ENCODE data around the gene OMP.
A peak's percentile ranks its signal among the peaks of the same experiment; 100 is the strongest.

The OMP gene

DNA sequence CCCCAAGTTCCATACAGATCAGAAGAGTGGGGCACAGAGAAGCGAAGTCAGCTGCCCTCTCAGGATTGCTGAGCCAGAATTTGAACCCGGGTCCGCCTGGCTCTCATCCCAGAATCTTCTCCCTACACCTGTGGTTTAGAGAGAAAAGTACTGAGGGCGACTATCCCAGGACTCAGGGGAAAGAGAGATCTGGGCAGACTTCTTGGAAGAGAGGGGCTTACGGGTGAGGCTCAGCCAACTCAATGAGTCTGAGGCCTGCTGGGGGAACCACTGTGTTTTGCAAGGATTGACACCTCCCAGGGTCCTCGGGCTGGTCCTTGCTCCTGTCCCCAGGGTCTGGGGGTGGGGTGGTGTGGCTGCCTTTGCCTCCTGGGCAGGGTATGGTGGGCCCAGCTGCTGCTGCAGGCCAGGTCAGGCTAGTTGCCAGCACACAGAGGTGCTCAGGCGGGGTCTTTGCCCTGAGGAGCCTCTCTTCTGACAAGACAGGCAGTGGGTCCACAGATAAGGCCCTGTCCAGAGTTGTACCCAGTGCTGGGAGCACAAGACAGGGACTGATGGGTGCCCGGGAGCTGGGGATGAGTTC, 34.7 kb upstream of the OMP start:
- H3K4me3 ChIP-seq (ENCODE audit: low read depth, low read length): peak overlapping the region; percentile 72
- ChIA-PET CTCF (interaction anchor here (3.0 kb wide), 1 partner anchor 23 kb away, joined by 20 read pairs; no protein-coding TSS in a partner anchor), POLR2A (no interaction called here)
- TF ChIP-seq, protein P1, sequence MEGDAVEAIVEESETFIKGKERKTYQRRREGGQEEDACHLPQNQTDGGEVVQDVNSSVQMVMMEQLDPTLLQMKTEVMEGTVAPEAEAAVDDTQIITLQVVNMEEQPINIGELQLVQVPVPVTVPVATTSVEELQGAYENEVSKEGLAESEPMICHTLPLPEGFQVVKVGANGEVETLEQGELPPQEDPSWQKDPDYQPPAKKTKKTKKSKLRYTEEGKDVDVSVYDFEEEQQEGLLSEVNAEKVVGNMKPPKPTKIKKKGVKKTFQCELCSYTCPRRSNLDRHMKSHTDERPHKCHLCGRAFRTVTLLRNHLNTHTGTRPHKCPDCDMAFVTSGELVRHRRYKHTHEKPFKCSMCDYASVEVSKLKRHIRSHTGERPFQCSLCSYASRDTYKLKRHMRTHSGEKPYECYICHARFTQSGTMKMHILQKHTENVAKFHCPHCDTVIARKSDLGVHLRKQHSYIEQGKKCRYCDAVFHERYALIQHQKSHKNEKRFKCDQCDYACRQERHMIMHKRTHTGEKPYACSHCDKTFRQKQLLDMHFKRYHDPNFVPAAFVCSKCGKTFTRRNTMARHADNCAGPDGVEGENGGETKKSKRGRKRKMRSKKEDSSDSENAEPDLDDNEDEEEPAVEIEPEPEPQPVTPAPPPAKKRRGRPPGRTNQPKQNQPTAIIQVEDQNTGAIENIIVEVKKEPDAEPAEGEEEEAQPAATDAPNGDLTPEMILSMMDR (IDR thresholded peaks at IDR 0.05; ENCODE audit: insufficient read depth, low read length, missing control alignments): no peak
- no peak for DNase-seq (ENCODE audit: low read depth, low spot score)

DNA sequence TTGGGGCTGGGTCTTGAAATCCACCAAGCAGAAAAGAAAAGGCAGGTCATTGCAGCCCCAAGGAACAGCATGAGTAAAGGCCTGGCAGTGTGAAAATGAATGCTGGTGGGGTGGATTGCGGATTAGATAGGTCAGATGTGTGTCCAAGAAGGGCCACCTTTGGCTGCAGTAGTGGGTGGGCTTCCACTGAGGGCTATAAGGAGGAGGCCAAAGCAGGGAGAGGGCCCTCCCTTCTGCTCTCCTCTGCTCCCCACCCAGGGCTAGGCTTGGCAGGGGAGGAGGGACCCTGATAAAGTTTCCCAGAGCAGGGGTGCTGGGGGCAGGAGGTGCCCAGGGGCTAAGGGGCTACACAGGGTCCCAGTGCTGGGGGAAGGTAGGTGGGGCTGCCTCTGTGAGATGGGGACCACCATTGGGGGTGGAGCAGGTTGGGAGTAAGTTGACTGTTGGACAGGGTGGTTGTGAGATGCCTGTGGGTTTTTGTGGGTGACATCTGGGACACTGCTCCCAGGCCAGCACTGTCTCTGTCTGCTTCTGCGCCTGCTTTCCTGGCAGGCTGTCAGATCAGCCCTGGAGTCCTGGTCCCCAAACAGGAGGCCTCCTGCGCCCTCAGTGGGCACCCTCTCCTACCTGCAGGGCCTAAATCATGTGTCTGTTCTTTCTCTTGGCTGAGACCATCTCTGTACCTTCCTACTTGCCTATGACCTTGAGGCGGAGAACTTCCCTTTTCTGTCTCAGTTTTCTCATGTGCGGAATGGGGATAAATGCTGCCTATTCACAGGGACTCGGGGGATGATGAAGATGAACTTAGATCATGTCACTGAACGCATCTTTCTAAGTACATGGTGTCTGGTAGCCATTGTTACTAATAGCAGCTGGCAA, 33.9 kb upstream of the OMP start:
- H3K4me3 ChIP-seq (ENCODE audit: low read depth, low read length): peak overlapping the region; percentile 72; the same call in 1 of the 2 replicates
- TF ChIP-seq, protein P1 (IDR thresholded peaks at IDR 0.05; ENCODE audit: insufficient read depth, low read length, missing control alignments): no peak
- DNase-seq (ENCODE audit: low read depth, low spot score): no peak
- ChIA-PET POLR2A (no interaction called here), CTCF (interaction anchor here (1.2 to 3.0 kb wide), 4 partner anchors 11 to 33 kb away, joined by 4 to 20 read pairs (median 8); no protein-coding TSS in a partner anchor)

DNA sequence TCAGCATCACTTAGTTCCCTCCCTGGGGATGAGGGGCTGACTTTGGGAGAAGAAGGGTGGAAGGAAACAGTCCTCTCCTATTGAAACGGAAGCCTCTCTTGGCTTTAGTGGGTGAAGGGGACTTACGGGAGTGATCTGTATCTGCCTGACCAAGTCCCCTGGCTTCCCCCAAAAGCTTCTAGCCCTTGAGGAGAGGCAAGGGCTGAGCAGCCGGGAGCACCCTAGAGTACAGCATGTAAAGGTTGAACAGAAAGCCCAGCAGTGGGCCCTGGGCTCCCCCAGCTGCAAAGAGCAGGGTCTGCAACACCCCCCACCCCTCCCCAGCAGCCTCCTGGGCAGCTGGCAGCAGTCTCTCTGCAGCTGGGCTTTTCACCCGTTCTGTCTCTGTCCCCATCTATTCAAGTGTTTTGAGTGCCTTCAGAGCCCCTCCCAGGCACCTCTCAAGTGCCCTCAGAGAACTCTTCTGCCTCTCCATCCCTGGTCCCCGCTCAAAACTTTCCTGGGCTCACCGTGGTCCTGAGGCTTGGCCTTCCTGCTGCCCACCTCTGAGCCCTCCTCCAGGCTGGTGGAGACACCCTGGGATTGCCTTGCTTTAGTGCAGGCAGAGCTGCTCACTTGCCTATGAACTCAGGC, 33.2 kb upstream of the OMP start:
- no peak overlapping the region for H3K4me3 ChIP-seq (ENCODE audit: low read depth, low read length)
- TF ChIP-seq, protein P1 (IDR thresholded peaks at IDR 0.05; ENCODE audit: insufficient read depth, low read length, missing control alignments): no peak
- POLR2A ChIA-PET: no interaction called here
- CTCF ChIA-PET: interaction anchor here (1.2 to 3.0 kb wide), 5 partner anchors 10 to 32 kb away, joined by 3 to 20 read pairs (median 4); no protein-coding TSS in a partner anchor
- no peak for DNase-seq (ENCODE audit: low read depth, low spot score)

DNA sequence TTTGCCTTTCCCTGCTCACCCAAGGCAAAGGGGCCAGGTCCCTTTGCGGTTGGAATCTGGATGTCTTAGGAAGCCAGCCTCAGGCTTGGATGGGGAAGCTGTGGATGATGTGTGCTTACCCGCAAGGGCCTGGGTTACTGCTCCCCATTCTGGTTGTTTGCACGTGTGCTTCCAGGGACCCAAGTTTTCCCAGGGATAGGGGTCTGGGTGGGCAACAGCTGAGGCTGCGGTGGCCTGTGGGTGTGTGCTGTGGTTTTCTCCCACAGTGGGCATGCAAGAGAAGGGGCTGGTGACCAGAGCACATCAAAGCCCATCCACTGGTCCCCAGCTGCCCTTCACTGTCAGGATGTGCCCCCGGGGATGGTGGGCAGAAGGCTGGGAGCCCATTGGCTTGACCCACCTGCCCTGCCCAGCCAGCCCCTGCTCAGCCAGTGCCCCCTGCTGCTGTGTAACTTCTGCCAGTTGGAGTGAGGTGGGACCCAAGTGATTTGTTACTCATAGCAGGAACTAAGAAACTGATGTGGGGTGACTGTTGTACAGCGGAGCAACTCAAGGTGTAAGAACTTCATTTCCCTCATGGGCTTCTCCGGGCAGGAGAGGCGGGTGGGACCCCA, 32.6 kb upstream of the OMP start:
- DNase-seq (ENCODE audit: low read depth, low spot score): no peak
- H3K4me3 ChIP-seq (ENCODE audit: low read depth, low read length): no peak overlapping the region
- ChIA-PET CTCF (interaction anchor here (1.2 to 3.0 kb wide), 5 partner anchors 9 to 32 kb away, joined by 3 to 20 read pairs (median 4); no protein-coding TSS in a partner anchor), POLR2A (no interaction called here)
- TF ChIP-seq, protein P1 (IDR thresholded peaks at IDR 0.05; ENCODE audit: insufficient read depth, low read length, missing control alignments): no peak

DNA sequence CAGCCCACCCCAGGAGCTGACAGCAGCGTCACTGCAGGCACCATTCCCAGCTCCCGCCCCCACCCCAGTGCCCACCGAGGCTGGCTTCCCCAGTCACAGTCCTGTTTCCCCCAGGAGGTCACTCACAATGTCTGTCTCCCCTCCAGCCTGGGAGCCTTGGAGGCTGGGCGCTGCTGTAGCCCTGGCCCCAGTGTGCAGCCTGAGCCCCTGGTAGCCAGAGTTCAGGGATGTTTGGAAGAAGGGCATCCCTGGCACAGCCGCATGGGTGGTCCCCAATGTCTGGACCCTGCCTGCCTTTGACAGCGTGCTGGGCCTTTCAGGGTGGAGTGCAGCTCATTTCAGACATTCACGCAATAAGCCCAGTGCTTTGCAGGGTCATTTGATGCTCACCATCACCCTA, 31.6 kb upstream of the OMP start:
- DNase-seq (ENCODE audit: low read depth, low spot score): no peak
- no peak overlapping the region for H3K4me3 ChIP-seq (ENCODE audit: low read depth, low read length)
- POLR2A ChIA-PET: no interaction called here
- CTCF ChIA-PET: interaction anchor here (1.7 to 2.2 kb wide), 2 partner anchors 23 to 30 kb away, joined by 3 to 11 read pairs; no protein-coding TSS in a partner anchor
- TF ChIP-seq, protein P1 (IDR thresholded peaks at IDR 0.05; ENCODE audit: insufficient read depth, low read length, missing control alignments): no peak
